DOHH2 (cell line): ENCODE measurements around the gene SMARCD1.

Experiments used
- CTCF ChIP-seq: fragments of 200-600 bp; sonication (generic); IDR thresholded peaks from one replicate; pipeline ENCODE4 v1.5.1; 2014; ENCODE audit warnings: antibody characterized with exemption, mild to moderate bottlenecking, low read depth, low read length; ENCODE audit not compliant: poor library complexity, severe bottlenecking
- EZH2phosphoT487 ChIP-seq: fragments of 200-600 bp; sonication (generic); IDR thresholded peaks from 2 replicates; pipeline ENCODE4 v1.6.1; 2017; ENCODE audit warnings: borderline replicate concordance, mild to moderate bottlenecking, antibody characterized with exemption, low read length, moderate library complexity, mixed read lengths

- TF ChIP-seq CTCF = no peak
- TF ChIP-seq EZH2phosphoT487 = no peak
Observed at GRCh38 chr12:50061946-50062686, 23.0 kb upstream of the SMARCD1 start.
